H1 (cell line): ENCODE measurements around the gene ANKRD65.

Source experiments
- BRCA1 ChIP-seq: IDR thresholded peaks from 2 replicates; pipeline ENCODE4 v1.6.1; 2012; ENCODE audit warnings: low read depth, low read length, improper control_type of control experiment
- CEBPB ChIP-seq: IDR thresholded peaks from 2 replicates; pipeline ENCODE4 v1.6.1; 2012; ENCODE audit warnings: low read depth, low read length
- CHD1 ChIP-seq: IDR thresholded peaks from 2 replicates; pipeline ENCODE4 v1.6.1; 2012; ENCODE audit warnings: low read depth, low read length, improper control_type of control experiment
- CHD2 ChIP-seq: IDR thresholded peaks from 2 replicates; pipeline ENCODE4 v1.6.1; 2012; ENCODE audit warnings: low read length, improper control_type of control experiment
- EZH2 ChIP-seq: fragments of 200-600 bp; sonication (generic); IDR thresholded peaks from 2 replicates; pipeline ENCODE4 v1.7.1; 2012; ENCODE audit warnings: low read depth, mild to moderate bottlenecking, moderate library complexity, low read length, inconsistent platforms; ENCODE audit not compliant: severe bottlenecking
- JUN ChIP-seq: IDR thresholded peaks from 2 replicates; pipeline ENCODE4 v1.6.1; 2011; ENCODE audit warnings: low read depth, mild to moderate bottlenecking, improper control_type of control experiment, low read length
- RFX5 ChIP-seq: IDR thresholded peaks from 2 replicates; pipeline ENCODE4 v1.6.1; 2011; ENCODE audit warnings: low read depth, low read length, improper control_type of control experiment, borderline replicate concordance
- ZNF274 ChIP-seq: IDR thresholded peaks from 2 replicates; pipeline ENCODE4 v1.7.0; 2012; ENCODE audit warnings: low read length, borderline replicate concordance; ENCODE audit errors: extremely low read depth
- TF ChIP-seq, protein P1 (sequence below), 3 experiments: IDR thresholded peaks; 1 replicate in 2 of 3; 2 replicates in 1 of 3; pipeline versions ENCODE4 v1.5.1 to v1.6.1; 2011; ENCODE audit warnings: low read length in 3 of 3, mild to moderate bottlenecking in 3 of 3, inconsistent platforms in 2 of 3, low read depth in 1 of 3, moderate library complexity in 1 of 3; ENCODE audit not compliant: insufficient read depth in 1 of 3; ENCODE audit errors: control extremely low read depth in 1 of 3

GRCh38 chr1:1455366-1455884, 34.3 kb upstream of the ANKRD65 start:
- TF ChIP-seq CHD1: no peak
- no peak for TF ChIP-seq JUN
- TF ChIP-seq, protein P1, sequence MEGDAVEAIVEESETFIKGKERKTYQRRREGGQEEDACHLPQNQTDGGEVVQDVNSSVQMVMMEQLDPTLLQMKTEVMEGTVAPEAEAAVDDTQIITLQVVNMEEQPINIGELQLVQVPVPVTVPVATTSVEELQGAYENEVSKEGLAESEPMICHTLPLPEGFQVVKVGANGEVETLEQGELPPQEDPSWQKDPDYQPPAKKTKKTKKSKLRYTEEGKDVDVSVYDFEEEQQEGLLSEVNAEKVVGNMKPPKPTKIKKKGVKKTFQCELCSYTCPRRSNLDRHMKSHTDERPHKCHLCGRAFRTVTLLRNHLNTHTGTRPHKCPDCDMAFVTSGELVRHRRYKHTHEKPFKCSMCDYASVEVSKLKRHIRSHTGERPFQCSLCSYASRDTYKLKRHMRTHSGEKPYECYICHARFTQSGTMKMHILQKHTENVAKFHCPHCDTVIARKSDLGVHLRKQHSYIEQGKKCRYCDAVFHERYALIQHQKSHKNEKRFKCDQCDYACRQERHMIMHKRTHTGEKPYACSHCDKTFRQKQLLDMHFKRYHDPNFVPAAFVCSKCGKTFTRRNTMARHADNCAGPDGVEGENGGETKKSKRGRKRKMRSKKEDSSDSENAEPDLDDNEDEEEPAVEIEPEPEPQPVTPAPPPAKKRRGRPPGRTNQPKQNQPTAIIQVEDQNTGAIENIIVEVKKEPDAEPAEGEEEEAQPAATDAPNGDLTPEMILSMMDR (IDR thresholded peaks at IDR 0.05; ENCODE audit: control extremely low read depth in 1 of 3, insufficient read depth in 1 of 3, low read depth in 1 of 3, low read length in 3 of 3): no peak
- TF ChIP-seq BRCA1: no peak
- no peak for TF ChIP-seq CEBPB
- no peak for TF ChIP-seq CHD2
- no peak for TF ChIP-seq ZNF274
- TF ChIP-seq EZH2: no peak
- TF ChIP-seq RFX5: no peak
